ENCODE measurements around the gene TMEM117.
"Not testable (repeated sequence)": the region's sequence is repeated elsewhere in the genome, so short reads cannot be mapped to it uniquely, and the experiment has no call there.

DNA sequence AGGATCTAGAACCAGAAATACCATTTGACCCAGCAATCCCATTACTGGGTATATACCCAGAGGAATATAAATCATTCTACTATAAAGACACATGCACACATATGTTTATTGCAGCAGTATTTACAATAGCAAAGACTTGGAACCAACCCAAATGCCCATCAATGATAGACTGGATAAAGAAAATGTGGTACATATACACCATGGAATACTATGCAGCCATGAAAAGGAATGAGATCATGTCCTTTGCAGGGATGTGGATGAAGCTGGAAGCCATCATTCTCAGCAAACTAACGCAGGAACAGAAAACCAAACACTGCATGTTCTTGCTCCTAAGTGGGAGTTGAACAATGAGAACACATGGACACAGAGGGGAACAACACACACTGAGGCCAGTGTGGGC, 414.6 kb downstream of the TMEM117 start:
- not testable (repeated sequence) for TF ChIP-seq EZH2 (IDR thresholded peaks at IDR 0.05; ENCODE audit: insufficient read depth, low read length); CTCF (IDR thresholded peaks at IDR 0.05; ENCODE audit: insufficient read depth, low read depth, low read length)
